Measurements from ENCODE around the gene MMP15.
"Not testable (repeated sequence)": the region's sequence is repeated elsewhere in the genome, so short reads cannot be mapped to it uniquely, and the experiment has no call there.

DNA sequence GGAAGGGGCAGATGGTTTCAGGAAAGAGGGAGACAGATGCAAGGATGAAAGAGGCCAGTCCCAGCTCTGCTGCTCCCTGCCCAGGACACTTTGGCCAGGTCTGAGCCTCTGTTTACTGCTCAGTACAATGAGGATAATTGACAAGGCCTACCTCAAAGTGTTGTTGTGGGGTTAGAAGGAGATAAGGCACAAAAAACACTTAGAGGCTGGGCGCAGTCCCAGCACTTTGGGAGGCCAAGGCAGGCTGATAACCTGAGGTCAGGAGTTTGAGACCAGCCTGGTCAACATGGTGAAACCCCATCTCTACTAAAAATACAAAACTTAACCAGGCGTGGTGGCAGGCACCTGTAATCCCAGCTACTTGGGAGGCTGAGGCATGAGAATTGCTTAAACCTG, 47.5 kb upstream of the MMP15 start:
- TF ChIP-seq, protein P1, sequence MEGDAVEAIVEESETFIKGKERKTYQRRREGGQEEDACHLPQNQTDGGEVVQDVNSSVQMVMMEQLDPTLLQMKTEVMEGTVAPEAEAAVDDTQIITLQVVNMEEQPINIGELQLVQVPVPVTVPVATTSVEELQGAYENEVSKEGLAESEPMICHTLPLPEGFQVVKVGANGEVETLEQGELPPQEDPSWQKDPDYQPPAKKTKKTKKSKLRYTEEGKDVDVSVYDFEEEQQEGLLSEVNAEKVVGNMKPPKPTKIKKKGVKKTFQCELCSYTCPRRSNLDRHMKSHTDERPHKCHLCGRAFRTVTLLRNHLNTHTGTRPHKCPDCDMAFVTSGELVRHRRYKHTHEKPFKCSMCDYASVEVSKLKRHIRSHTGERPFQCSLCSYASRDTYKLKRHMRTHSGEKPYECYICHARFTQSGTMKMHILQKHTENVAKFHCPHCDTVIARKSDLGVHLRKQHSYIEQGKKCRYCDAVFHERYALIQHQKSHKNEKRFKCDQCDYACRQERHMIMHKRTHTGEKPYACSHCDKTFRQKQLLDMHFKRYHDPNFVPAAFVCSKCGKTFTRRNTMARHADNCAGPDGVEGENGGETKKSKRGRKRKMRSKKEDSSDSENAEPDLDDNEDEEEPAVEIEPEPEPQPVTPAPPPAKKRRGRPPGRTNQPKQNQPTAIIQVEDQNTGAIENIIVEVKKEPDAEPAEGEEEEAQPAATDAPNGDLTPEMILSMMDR (conservative IDR thresholded peaks at IDR 0.05; ENCODE audit: low read depth, low read length), result not testable (repeated sequence)
- TF ChIP-seq EZH2 (IDR thresholded peaks at IDR 0.05; ENCODE audit: borderline replicate concordance, low read depth, low read length, poor library complexity, severe bottlenecking), result not testable (repeated sequence)
